Astrocyte (in vitro differentiated cells and primary cell): Measurements from ENCODE around the gene IGF1R.

Experiments used
- EZH2 ChIP-seq: IDR thresholded peaks from 2 replicates; pipeline ENCODE4 v1.6.1; 2012; ENCODE audit warnings: mild to moderate bottlenecking, low read length, inconsistent platforms; ENCODE audit not compliant: insufficient read depth
- TF ChIP-seq, protein P1 (sequence below): IDR thresholded peaks from 2 replicates; pipeline ENCODE4 v1.5.1; 2011; ENCODE audit warnings: low read depth, mild to moderate bottlenecking, inconsistent platforms, low read length, moderate library complexity; ENCODE audit not compliant: insufficient read depth

DNA sequence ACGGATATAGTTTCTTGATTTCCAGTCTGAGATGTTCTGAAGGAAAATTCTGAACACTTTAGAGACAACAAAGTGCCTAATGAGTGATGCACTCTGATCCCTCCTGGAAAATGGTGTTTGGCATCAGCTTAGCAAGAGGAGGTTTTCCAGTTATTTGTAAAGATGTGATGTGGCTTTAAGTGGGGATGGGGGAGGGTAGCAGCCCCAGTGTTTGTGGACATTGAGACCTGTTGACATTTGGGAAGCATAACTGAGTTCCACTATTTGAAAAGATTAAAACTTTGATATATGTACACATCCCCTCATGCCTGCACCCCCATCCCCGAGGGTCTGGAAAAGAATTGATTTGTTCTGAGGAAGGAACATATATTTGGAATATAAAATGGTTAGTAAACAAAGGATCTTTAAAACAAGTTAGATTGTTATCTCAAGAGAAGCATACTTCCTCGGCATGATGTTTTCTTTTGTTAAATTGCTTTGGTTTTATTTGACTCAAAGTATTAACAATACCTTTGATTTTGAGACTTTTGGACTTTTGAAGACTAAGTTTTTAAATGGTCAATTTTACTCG lies 6.5 kb downstream of the IGF1R start:
- TF ChIP-seq, protein P1, sequence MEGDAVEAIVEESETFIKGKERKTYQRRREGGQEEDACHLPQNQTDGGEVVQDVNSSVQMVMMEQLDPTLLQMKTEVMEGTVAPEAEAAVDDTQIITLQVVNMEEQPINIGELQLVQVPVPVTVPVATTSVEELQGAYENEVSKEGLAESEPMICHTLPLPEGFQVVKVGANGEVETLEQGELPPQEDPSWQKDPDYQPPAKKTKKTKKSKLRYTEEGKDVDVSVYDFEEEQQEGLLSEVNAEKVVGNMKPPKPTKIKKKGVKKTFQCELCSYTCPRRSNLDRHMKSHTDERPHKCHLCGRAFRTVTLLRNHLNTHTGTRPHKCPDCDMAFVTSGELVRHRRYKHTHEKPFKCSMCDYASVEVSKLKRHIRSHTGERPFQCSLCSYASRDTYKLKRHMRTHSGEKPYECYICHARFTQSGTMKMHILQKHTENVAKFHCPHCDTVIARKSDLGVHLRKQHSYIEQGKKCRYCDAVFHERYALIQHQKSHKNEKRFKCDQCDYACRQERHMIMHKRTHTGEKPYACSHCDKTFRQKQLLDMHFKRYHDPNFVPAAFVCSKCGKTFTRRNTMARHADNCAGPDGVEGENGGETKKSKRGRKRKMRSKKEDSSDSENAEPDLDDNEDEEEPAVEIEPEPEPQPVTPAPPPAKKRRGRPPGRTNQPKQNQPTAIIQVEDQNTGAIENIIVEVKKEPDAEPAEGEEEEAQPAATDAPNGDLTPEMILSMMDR, result no peak
- no peak for TF ChIP-seq EZH2
